Thymus (tissue), 11 donors: ENCODE results near the gene TEN1. TPM values are rescaled to one million over a fixed set of nuclear protein-coding genes. Genes with fewer than 3 reads are reported as not detected.

Source experiments
- DNase-seq, 9 donors: peaks; one replicate each; pipeline ENCODE4 v3.0.0-alpha.2; 2013; ENCODE audit warnings: low spot score in 9 of 9, low read depth in 6 of 9, missing footprints in 1 of 9
- H3K27ac ChIP-seq, 2 donors: one replicate each; pipeline ENCODE4 v1.5.1; 2013; ENCODE audit warnings: control low read depth in 1 of 2, low read depth in 1 of 2, low read length in 1 of 2, mild to moderate bottlenecking in 1 of 2, moderate library complexity in 1 of 2
- H3K27me3 ChIP-seq, 2 donors: one replicate each; pipeline ENCODE4 v1.5.1; 2013; ENCODE audit warnings: low read length in 1 of 2; ENCODE audit not compliant: control insufficient read depth in 2 of 2, insufficient read depth in 1 of 2
- H3K36me3 ChIP-seq, 2 donors: one replicate each; pipeline ENCODE4 v1.5.1; 2013; ENCODE audit warnings: low read length in 1 of 2, mild to moderate bottlenecking in 1 of 2, moderate library complexity in 1 of 2; ENCODE audit not compliant: control insufficient read depth in 2 of 2, insufficient read depth in 2 of 2
- H3K4me1 ChIP-seq, 2 donors: one replicate each; pipeline ENCODE4 v1.5.1; 2013; ENCODE audit warnings: low read length in 2 of 2; ENCODE audit not compliant: control insufficient read depth in 2 of 2, insufficient read depth in 2 of 2
- H3K4me3 ChIP-seq, 2 donors: one replicate each; pipeline ENCODE4 v1.5.1; 2013; ENCODE audit warnings: low read length in 2 of 2, control low read depth in 1 of 2, mild to moderate bottlenecking in 1 of 2
- H3K9me3 ChIP-seq, 2 donors: one replicate each; pipeline ENCODE4 v1.5.1; 2013; ENCODE audit warnings: low read length in 1 of 2, mild to moderate bottlenecking in 1 of 2; ENCODE audit not compliant: control insufficient read depth in 2 of 2, insufficient read depth in 1 of 2
- WGBS: extraction: QIAGEN DNeasy Blood & Tissue Kit; methylation state at CpG from one replicate; pipeline ENCODE4 v1.1.7; 2013; 5-methylcytosine and 5-hydroxymethylcytosine counted together
- polyA plus RNA-seq: library from polyadenylated mRNA; stranded (reverse); fragments of 200-250 nt; gene quantifications from one replicate; pipeline ENCODE4 v1.2.3, GENCODE V29; 2013
- total RNA-seq: library from RNA; stranded (reverse); fragments of 120-200 nt; gene quantifications from one replicate; pipeline ENCODE4 v1.2.4, GENCODE V29; 2013
- donor health status: healthy.

Gene TEN1
- total and polyA plus RNA-seq, 2 donors = 10.4 to 18.2 TPM

DNA sequence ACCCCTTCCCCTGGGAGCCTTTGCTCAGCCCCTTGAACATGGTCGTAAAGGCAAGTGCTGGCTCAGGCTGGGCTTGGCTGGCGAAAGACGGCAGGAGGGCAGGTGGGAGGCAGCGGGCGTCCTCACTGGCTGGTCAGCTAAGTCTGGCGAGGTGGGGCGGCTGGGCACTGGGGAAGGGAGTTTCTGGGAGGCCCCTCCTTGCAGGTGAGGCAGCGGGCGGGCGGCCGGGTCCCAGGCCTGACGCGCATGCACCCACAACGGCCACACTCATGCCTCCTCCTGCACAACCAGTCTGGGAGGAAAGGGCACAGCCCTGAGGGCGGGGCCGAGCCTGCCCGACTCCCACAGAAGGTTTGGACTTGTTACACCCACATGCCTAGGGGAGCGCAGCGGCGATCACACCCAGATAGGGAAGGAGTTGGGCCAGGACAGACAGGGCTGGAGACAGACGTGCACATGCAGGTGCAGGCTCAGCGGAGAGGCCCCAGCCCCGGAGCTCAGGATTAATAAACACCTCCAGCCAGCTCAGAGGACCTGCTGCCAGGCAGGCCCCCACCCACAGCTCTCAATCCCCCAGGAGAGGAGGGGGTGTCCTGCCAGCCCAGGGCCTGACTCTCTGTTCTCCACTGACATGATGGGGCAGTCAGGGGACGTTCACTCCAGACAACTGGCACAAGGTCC is 48.3 kb downstream of the TEN1 start, which contains the start of gene EVPL:
TSS of gene EVPL (minus strand) at position 148 of the 681 bp plus-strand sequence. CDS start at position 40, 108 bp downstream.
- 89% methylated on average over 24 of the region's 24 CpGs for WGBS
- H3K27me3 ChIP-seq = no peaks in the 10 kb centered on the region
- peak in 1 of 9 donors; percentile 16 for DNase-seq
- H3K4me3 ChIP-seq = no peak within 1 kb of the TSS
- no peaks in the 10 kb centered on the region for H3K36me3 ChIP-seq
- peaks cover 7 to 26% of the 10 kb centered on the region in 2 donors for H3K4me1 ChIP-seq
- no peak within 1 kb of the TSS for H3K27ac ChIP-seq
- no peaks in the 10 kb centered on the region for H3K9me3 ChIP-seq

GRCh38 chr17:76032073-76032779 is 53.2 kb downstream of the TEN1 start:
- Histone ChIP-seq H3K36me3 (peaks cover 7 to 8% of the 10 kb centered on the region in 2 donors), H3K27ac (no peak overlapping the region), H3K27me3 (no peaks in the 10 kb centered on the region), H3K4me1 (peaks cover 7 to 29% of the 10 kb centered on the region in 2 donors), H3K4me3 (no peak overlapping the region), H3K9me3 (peaks cover 0 to 10% of the 10 kb centered on the region in 2 donors)
- no peak for DNase-seq
- 96% methylated on average over 20 of the region's 20 CpGs for WGBS

- no peak for DNase-seq
- Histone ChIP-seq H3K27ac (no peak overlapping the region), H3K4me3 (no peak overlapping the region), H3K27me3 (no peaks in the 10 kb centered on the region), H3K4me1 (peaks cover 7 to 25% of the 10 kb centered on the region in 2 donors), H3K36me3 (peaks cover 7 to 8% of the 10 kb centered on the region in 2 donors), H3K9me3 (peaks cover 0 to 10% of the 10 kb centered on the region in 2 donors)
- 99% methylated on average over 5 of the region's 5 CpGs for WGBS
These were observed 53.7 kb downstream of the TEN1 start for GRCh38 chr17:76032780-76033108.

- no peak overlapping the region for H3K27ac ChIP-seq
- WGBS = 99% methylated on average over 6 of the region's 6 CpGs
- H3K27me3 ChIP-seq = no peaks in the 10 kb centered on the region
- peaks cover 7 to 24% of the 10 kb centered on the region in 2 donors for H3K4me1 ChIP-seq
- no peak overlapping the region for H3K4me3 ChIP-seq
- DNase-seq = no peak
- peaks cover 7 to 8% of the 10 kb centered on the region in 2 donors for H3K36me3 ChIP-seq
- peaks cover 0 to 10% of the 10 kb centered on the region in 2 donors for H3K9me3 ChIP-seq
These were observed 54.1 kb downstream of the TEN1 start for GRCh38 chr17:76033139-76033538.

DNA sequence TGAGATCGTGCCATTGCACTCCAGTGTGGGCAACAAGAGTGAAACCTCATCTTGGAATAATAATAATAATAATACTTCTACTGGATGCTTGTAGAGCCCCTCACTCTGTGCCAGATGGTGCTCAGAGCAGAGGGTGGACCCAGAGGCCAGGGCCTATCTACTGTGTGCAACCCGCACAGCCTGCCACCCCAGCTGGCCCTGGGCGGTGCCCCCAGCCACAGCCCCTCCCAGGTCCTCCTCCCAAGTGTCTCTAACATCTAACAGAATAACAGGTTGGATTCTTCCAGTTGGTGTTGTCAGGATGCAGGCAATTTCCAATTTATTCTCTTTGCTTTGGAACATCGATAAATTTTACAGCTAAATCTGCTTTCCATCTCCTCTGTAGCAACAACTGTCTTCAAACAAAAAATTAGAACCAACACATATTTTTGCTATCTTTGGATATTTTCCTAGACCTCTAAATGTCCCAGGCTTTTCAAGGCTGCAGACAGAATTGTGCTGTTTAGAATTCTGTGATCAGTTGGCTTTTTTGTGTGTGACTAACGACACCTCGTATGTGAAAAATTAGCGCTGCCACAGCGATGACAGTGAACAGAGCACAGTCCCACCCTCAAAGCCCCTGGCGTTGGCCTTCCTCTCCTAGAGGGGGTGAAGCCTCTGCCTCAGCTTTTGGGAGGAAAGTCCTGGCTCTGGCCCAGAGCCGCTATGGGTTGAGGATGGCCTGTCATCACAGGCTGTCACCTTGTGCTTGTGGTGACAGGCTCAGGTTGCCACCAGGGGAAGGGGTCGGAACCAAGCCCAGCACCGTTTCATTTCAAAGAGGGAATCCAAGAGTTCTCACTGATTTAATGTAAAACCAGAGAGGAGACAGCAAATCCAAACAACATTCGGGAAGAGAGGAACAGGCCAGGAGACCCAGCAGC is 55.6 kb downstream of the TEN1 start:
- H3K4me1 ChIP-seq = peaks cover 2 to 8% of the 10 kb centered on the region in 2 donors
- peaks cover 0 to 10% of the 10 kb centered on the region in 2 donors for H3K9me3 ChIP-seq
- WGBS = 94% methylated on average over 13 of the region's 13 CpGs
- H3K4me3 ChIP-seq = no peak overlapping the region
- DNase-seq = no peak
- peaks cover 20 to 23% of the 10 kb centered on the region in 2 donors for H3K36me3 ChIP-seq
- H3K27me3 ChIP-seq = no peaks in the 10 kb centered on the region
- no peak overlapping the region for H3K27ac ChIP-seq

DNA sequence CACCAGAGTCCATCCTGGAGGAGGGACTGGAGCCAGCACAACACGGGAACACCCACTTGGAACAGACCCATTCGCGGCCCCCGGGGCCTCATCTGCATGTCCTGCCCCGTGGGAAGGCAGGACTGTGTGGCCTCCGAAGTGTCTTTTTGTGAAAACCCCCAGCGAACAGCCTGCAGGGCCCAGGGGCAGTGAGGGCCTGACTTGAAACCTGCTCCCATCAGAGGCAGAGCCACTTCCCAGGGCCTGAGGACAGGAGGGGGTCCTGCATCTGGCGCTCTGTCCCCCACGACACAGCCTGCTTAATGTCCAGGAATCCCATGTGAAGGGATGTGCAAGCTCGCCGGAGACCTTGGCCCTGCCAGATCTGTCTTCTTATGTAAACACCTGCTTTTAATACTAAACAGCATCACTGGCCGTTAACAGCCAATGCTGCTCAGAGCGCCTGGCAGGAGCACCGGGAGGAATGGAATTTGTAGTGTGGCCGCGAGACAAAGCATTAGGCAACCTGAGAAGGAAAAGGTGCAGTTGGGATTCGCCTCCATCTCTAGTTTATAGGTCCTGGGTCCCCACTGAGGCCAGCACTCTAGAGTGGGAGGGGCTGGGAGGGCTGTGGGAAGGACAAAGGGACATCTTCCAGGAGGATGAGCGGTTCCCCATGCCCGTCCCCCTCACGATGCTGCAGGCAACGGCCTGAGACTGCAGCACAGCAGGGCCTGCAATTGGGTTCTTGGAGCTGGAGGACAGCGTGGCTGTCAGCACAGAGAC is 57.6 kb downstream of the TEN1 start:
- 95% methylated on average over 22 of the region's 22 CpGs for WGBS
- Histone ChIP-seq H3K27ac (no peak overlapping the region), H3K36me3 (peaks cover 40 to 43% of the 10 kb centered on the region in 2 donors), H3K27me3 (no peaks in the 10 kb centered on the region), H3K9me3 (peaks cover 0 to 10% of the 10 kb centered on the region in 2 donors), H3K4me1 (peaks cover 0 to 3% of the 10 kb centered on the region in 2 donors), H3K4me3 (no peak overlapping the region)
- no peak for DNase-seq

DNA sequence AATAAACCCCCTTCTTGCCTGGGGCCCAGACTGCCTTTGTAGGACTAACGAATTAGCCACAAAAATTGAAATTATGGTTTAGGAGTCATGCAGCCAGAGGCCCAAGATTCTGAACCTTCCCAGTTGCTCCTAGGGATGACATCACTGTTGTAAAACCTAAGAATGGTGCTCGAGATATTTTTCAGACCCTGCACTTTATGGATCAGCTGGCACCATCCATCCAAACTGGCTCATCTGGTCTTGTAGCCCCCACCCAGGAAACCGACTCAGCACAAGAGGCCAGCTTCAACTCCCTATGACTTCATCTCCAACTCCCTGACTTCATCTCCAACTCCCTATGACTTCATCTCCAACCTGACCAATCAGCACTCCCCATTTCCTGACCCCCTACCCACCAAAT is 59.0 kb downstream of the TEN1 start:
- Histone ChIP-seq H3K27ac (no peak overlapping the region), H3K9me3 (peaks cover 0 to 4% of the 10 kb centered on the region in 2 donors), H3K36me3 (peaks cover 47 to 54% of the 10 kb centered on the region in 2 donors), H3K27me3 (no peaks in the 10 kb centered on the region), H3K4me3 (no peak overlapping the region), H3K4me1 (peaks cover 0 to 3% of the 10 kb centered on the region in 2 donors)
- WGBS = 97% methylated on average over 3 of the region's 3 CpGs
- no peak for DNase-seq

DNA sequence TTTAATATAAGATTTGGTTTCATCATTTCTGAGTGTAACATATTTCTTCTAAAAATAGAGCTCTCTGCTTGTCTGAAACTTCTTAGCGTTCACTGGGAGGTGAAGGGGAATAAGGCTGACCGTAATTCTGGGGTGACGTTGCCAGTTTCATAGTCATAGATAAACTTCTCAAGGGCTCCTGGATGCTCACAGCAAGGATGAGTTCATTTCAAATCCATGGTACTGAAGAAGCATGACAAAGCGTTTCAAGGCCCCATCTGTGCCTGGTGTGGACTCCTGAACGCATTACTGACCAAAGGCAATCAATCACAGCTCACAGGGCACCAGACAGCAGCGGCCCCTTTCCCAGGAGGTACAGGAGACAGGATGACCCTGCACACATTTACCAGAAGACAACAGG is 60.1 kb downstream of the TEN1 start:
- no peak for DNase-seq
- WGBS = 95% methylated on average over 6 of the region's 6 CpGs
- no peaks in the 10 kb centered on the region for H3K27me3 ChIP-seq
- peaks cover 58 to 64% of the 10 kb centered on the region in 2 donors for H3K36me3 ChIP-seq
- H3K9me3 ChIP-seq = no peaks in the 10 kb centered on the region
- H3K27ac ChIP-seq = no peak overlapping the region
- no peak overlapping the region for H3K4me3 ChIP-seq
- H3K4me1 ChIP-seq = peaks cover 0 to 3% of the 10 kb centered on the region in 2 donors
